OCI-LY3 (cell line): ENCODE measurements around the gene C1QTNF4.

ENCODE experiments used
- H2AFZ ChIP-seq: fragments of 200-600, 300-600 bp; shearing (Covaris generic); 2 replicates; pipeline ENCODE4 v1.6.0; 2014; ENCODE audit warnings: antibody characterized with exemption, low read depth, low read length
- H3K27ac ChIP-seq: fragments of 200-600, 300-600 bp; sonication (generic); 2 replicates; pipeline ENCODE4 v1.5.1; 2014; ENCODE audit warnings: mild to moderate bottlenecking, low read length, moderate library complexity, mixed read lengths
- H3K27me3 ChIP-seq: fragments of 200-600, 300-600 bp; sonication (generic); 2 replicates; pipeline ENCODE4 v1.6.1; 2014; ENCODE audit warnings: low read depth, low read length, mixed read lengths
- H3K36me3 ChIP-seq: fragments of 200-600, 300-600 bp; sonication (generic); replicated peaks from 2 replicates; pipeline ENCODE3; 2014; ENCODE audit warnings: low read depth, low read length, mixed read lengths
- H3K4me1 ChIP-seq: fragments of 300-600, 200-600 bp; sonication (generic); 2 replicates; pipeline ENCODE4 v1.6.1; 2014; ENCODE audit warnings: low read length, mixed read lengths
- H3K4me2 ChIP-seq: fragments of 200-600, 300-600 bp; sonication (generic); 2 replicates; pipeline ENCODE4 v1.6.1; 2014; ENCODE audit warnings: low read length, mixed read lengths
- H3K4me3 ChIP-seq: fragments of 300-600, 200-600 bp; sonication (generic); 2 replicates; pipeline ENCODE4 v1.5.1; 2014; ENCODE audit warnings: antibody characterized with exemption, mild to moderate bottlenecking, low read length, moderate library complexity
- H3K79me2 ChIP-seq: fragments of 300-600, 200-600 bp; shearing (Covaris generic); 2 replicates; pipeline ENCODE4 v1.6.1; 2014; ENCODE audit warnings: mild to moderate bottlenecking, low read length, mixed read lengths
- H3K9ac ChIP-seq: fragments of 300-600, 200-600 bp; shearing (Covaris generic); 2 replicates; pipeline ENCODE4 v1.6.0; 2014; ENCODE audit warnings: mild to moderate bottlenecking, low read length, moderate library complexity
- H3K9me3 ChIP-seq: fragments of 200-600, 300-600 bp; shearing (Covaris generic); 2 replicates; pipeline ENCODE4 v1.6.1; 2014; ENCODE audit warnings: low read length, mixed read lengths; ENCODE audit not compliant: insufficient read depth
- H4K20me1 ChIP-seq: fragments of 200-600, 300-600 bp; sonication (generic); 2 replicates; pipeline ENCODE4 v1.6.1; 2016; ENCODE audit warnings: low read length, mixed read lengths; ENCODE audit not compliant: insufficient read depth
- EZH2phosphoT487 ChIP-seq: fragments of 200-600 bp; shearing (Covaris generic); IDR thresholded peaks from 2 replicates; pipeline ENCODE4 v1.6.1; 2018; ENCODE audit warnings: antibody characterized with exemption, mixed run types, low read depth
- TF ChIP-seq, protein P1 (sequence below): fragments of 200-600, 300-600 bp; sonication (generic); IDR thresholded peaks from 2 replicates; pipeline ENCODE4 v1.5.1; 2014; ENCODE audit warnings: antibody characterized with exemption, low read length, low read depth

Gene C1QTNF4

DNA sequence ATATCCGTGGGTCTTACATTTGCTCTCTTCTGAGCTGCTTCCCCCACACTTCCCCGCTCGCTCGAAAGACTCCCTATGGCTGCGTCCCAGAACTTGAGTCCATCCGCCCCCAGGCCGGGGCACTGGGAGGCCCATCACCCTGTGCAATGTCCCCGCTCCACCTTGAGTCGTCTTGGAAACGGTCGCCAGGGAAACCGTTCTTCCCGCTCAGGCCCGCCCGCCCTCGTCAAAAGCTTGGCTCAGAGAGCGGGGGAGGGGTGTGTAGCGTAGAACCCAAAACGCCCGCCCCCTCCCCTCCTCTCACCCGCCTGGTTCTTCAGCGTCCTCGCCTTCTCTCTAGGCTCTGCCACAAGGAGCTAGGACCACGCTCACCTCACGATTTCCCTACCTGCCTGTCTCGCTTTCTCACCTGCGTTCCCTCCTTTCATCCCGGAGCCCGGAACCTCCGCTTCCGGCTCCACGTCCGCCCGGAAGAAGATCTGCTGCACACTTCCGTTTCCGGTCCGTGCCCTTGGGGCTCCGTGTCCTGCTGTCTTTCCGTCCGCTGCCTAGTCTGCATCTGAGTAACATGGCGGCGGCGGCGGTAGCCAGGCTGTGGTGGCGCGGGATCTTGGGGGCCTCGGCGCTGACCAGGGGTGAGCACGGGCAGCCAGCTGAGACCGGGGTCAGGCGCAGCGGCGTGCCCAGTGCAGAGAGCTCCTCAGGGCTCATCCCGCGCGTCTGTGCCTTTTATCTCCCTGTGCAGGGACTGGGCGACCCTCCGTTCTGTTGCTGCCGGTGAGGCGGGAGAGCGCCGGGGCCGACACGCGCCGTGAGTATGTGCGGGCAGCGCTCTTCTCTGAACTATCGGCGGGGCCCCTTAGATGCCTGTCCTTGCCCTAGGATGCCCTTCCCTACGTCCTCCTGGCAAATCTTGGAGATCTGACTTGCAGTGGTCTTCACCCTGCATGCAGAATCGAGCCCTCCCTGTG lies 15.4 kb downstream of the C1QTNF4 start, which contains the start of the genes KBTBD4 and NDUFS3:
TSS of gene KBTBD4 (minus strand) at position 447 of the 971 bp plus-strand sequence. CDS start at position 428, 19 bp downstream.
TSS of gene NDUFS3 (plus strand) at position 551 of the 971 bp plus-strand sequence. CDS start at position 569, 18 bp downstream.
- Histone ChIP-seq H3K27me3 (no peaks in the 10 kb centered on the region), H3K4me2 (peak within 1 kb of the TSS; percentile 95), H3K27ac (peak within 1 kb of the TSS; percentile 56), H3K36me3 (peaks cover 46% of the 10 kb centered on the region), H3K9ac (peak within 1 kb of the TSS; percentile 87), H3K9me3 (no peaks in the 10 kb centered on the region), H3K4me1 (peaks cover 16% of the 10 kb centered on the region), H2AFZ (no peak within 1 kb of the TSS; the same call in none of the 2 replicates), H4K20me1 (no peaks in the 10 kb centered on the region), H3K4me3 (peak within 1 kb of the TSS; percentile 90), H3K79me2 (peaks cover 50% of the 10 kb centered on the region)
- TF ChIP-seq, protein P1, sequence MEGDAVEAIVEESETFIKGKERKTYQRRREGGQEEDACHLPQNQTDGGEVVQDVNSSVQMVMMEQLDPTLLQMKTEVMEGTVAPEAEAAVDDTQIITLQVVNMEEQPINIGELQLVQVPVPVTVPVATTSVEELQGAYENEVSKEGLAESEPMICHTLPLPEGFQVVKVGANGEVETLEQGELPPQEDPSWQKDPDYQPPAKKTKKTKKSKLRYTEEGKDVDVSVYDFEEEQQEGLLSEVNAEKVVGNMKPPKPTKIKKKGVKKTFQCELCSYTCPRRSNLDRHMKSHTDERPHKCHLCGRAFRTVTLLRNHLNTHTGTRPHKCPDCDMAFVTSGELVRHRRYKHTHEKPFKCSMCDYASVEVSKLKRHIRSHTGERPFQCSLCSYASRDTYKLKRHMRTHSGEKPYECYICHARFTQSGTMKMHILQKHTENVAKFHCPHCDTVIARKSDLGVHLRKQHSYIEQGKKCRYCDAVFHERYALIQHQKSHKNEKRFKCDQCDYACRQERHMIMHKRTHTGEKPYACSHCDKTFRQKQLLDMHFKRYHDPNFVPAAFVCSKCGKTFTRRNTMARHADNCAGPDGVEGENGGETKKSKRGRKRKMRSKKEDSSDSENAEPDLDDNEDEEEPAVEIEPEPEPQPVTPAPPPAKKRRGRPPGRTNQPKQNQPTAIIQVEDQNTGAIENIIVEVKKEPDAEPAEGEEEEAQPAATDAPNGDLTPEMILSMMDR, result no peak
- no peak for TF ChIP-seq EZH2phosphoT487

DNA sequence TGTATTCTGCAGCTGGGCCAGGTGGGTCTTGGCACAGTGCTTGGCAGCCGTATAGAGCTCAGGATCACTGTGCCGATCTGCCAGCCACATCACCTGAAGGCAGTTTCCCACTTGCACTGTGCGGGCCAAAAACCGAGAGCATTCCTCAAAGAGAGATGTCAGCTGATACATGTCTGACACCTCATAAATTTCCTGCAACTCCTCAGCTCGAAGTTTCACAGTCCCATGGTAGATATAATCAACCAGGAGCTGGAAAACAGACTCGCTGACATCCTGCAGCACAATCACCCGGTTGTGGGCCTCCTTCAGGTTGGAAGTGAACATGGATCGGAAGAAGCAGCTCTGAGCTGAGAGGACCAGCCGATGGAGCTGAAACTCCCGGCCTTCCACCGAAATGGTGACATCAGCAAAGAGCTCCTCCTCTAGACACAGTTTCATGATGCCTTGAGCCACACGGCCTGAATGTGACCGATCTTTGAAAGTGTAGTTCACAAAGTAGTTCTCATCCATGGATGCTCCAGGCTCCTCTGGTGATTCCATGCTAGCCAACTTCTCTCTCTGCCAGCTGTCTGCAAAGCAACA lies 16.7 kb downstream of the C1QTNF4 start:
- Histone ChIP-seq H3K27me3 (no peaks in the 10 kb centered on the region), H4K20me1 (no peaks in the 10 kb centered on the region), H3K4me3 (peak overlapping the region; percentile 90), H3K27ac (no peak overlapping the region), H2AFZ (no peak overlapping the region), H3K79me2 (peaks cover 63% of the 10 kb centered on the region), H3K36me3 (peaks cover 51% of the 10 kb centered on the region), H3K4me1 (peaks cover 16% of the 10 kb centered on the region), H3K4me2 (peak overlapping the region; percentile 80), H3K9me3 (no peaks in the 10 kb centered on the region), H3K9ac (peak overlapping the region; percentile 87; the same call in 1 of the 2 replicates)
- TF ChIP-seq EZH2phosphoT487, result no peak
- TF ChIP-seq, protein P1, result no peak

DNA sequence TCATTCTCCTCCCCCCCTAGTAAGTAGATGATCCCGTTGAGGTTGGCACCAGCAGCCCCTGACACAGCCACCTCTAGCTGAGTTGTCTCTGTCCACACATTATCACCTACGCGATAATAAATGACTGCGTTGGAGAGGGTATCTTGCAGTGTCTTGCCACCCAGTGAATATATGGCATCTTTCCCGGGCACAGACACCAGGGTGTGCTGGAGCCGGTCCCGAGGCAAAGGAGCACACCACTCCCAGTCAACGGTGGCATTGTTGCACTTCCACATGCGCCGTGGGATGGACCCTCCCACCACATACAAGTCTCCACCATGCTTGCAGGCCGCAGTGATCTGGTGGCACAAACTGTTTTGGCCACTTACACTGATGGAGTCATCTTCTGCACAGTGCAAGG lies 20.9 kb downstream of the C1QTNF4 start:
- Histone ChIP-seq H3K79me2 (peaks cover 70% of the 10 kb centered on the region), H3K4me1 (peaks cover 7% of the 10 kb centered on the region), H3K9me3 (no peaks in the 10 kb centered on the region), H4K20me1 (no peaks in the 10 kb centered on the region), H3K4me2 (no peak overlapping the region), H3K27ac (no peak overlapping the region), H3K4me3 (no peak overlapping the region), H2AFZ (no peak overlapping the region), H3K9ac (no peak overlapping the region), H3K36me3 (peaks cover 50% of the 10 kb centered on the region), H3K27me3 (no peaks in the 10 kb centered on the region)
- TF ChIP-seq EZH2phosphoT487, result no peak
- TF ChIP-seq, protein P1, result no peak

DNA sequence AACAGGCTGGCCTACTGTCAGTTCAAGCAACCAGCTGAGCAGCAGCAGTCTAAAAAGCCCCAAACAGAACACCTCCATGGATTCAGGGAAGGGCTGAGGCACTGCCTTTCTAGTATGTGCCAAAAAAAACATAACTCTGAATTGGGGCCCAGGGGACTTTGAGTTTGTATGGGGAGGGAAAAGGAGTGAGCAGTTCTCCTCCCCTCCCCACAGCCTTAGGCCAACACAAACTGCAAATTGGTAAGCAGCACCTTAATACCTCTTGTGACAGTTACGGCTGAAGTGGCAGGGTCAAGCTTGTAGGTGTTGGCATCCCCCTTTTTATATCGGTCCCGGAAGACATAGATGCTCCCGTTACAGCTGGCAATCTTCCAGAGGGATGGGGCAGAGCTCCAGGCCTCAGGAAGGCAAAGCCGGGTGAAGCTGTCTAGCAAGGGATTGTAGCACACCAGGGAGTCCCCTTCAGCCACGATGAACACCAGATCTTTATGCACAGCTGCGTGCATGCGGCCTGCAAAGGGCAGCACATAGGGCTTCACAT lies 21.4 kb downstream of the C1QTNF4 start:
- no peak overlapping the region for H3K4me3 ChIP-seq
- no peaks in the 10 kb centered on the region for H3K9me3 ChIP-seq
- no peaks in the 10 kb centered on the region for H4K20me1 ChIP-seq
- no peaks in the 10 kb centered on the region for H3K27me3 ChIP-seq
- H3K4me2 ChIP-seq, result no peak overlapping the region
- H3K79me2 ChIP-seq, result peaks cover 69% of the 10 kb centered on the region
- H3K27ac ChIP-seq, result no peak overlapping the region
- H2AFZ ChIP-seq, result no peak overlapping the region
- H3K9ac ChIP-seq, result no peak overlapping the region
- H3K4me1 ChIP-seq, result peaks cover 3% of the 10 kb centered on the region
- peaks cover 50% of the 10 kb centered on the region for H3K36me3 ChIP-seq
- TF ChIP-seq, protein P1, result no peak
- no peak for TF ChIP-seq EZH2phosphoT487
